Kidney (tissue), 14 donors: ENCODE results near the gene CNIH2. TPM values are rescaled to one million over a fixed set of nuclear protein-coding genes. Genes with fewer than 3 reads are reported as not detected.

Source experiments
- DNase-seq, 5 donors: peaks; one replicate each; pipeline ENCODE4 v3.0.0-alpha.2; 2013 to 2020
- FAIRE-seq: peaks from 2 replicates; lab custom pipeline; 2012; peaks lifted over from hg19 to GRCh38; lab: Jason Lieb, UNC
- H3K27ac ChIP-seq, 2 donors: one replicate each; pipeline ENCODE4 v1.7.0; 2013; ENCODE audit warnings: low read depth in 2 of 2, low read length in 2 of 2, inconsistent platforms in 1 of 2
- H3K27me3 ChIP-seq: one replicate; pipeline ENCODE4 v1.7.1; 2013; ENCODE audit warnings: low read length, inconsistent platforms; ENCODE audit not compliant: control insufficient read depth, insufficient read depth
- H3K36me3 ChIP-seq, 3 donors: one replicate each; pipeline versions ENCODE4 v1.7.0 to v1.7.1; 2013; ENCODE audit warnings: low read length in 3 of 3, control low read depth in 1 of 3, inconsistent platforms in 1 of 3; ENCODE audit not compliant: insufficient read depth in 3 of 3, control insufficient read depth in 2 of 3
- H3K4me1 ChIP-seq, 3 donors: one replicate each; pipeline versions ENCODE4 v1.7.0 to v1.7.1; 2013; ENCODE audit warnings: low read length in 3 of 3, inconsistent platforms in 1 of 3, low read depth in 1 of 3; ENCODE audit not compliant: control insufficient read depth in 2 of 3, insufficient read depth in 2 of 3
- H3K4me3 ChIP-seq, 3 donors: one replicate each; pipeline versions ENCODE4 v1.7.0 to v1.8.1; 2013; ENCODE audit warnings: low read length in 3 of 3, control low read depth in 1 of 3, inconsistent platforms in 1 of 3
- H3K9ac ChIP-seq, 3 donors: one replicate each; pipeline versions ENCODE4 v1.7.0 to v1.7.1; 2013; ENCODE audit warnings: low read length in 3 of 3, control low read depth in 1 of 3, inconsistent platforms in 1 of 3
- H3K9me3 ChIP-seq, 3 donors: one replicate each; pipeline versions ENCODE4 v1.7.0 to v1.7.1; 2013; ENCODE audit warnings: low read length in 3 of 3, control low read depth in 1 of 3, inconsistent platforms in 1 of 3; ENCODE audit not compliant: control insufficient read depth in 2 of 3, insufficient read depth in 1 of 3
- CTCF ChIP-seq: IDR thresholded peaks from 3 replicates; pipeline ENCODE4 v1.5.1; 2012; ENCODE audit warnings: mild to moderate bottlenecking, moderate library complexity, borderline replicate concordance; ENCODE audit not compliant: insufficient read depth; ENCODE audit errors: extremely low read depth
- intact Hi-C: fragments of 100-400 bp; cut with DNase I; formaldehyde crosslinking; loops from one replicate; pipeline ENCODE4 v1.11.1; 2022
- polyA plus RNA-seq: library from polyadenylated mRNA; stranded (reverse); fragments of 350-450 nt; fragmentation: Illumina TruSeq; extraction: RNeasy Lipid Tissue Mini Kit (QIAGEN cat#74804); gene quantifications from one replicate; pipeline ENCODE4 v1.2.3, GENCODE V29; 2014; ENCODE audit warnings: low read depth, low replicate concordance; ENCODE audit not compliant: insufficient read depth
- total RNA-seq: library from RNA; stranded (reverse); fragmentation: NEBNext Ultra II Directional; extraction: Animal tissue kit (Norgen Biotek cat#: 25700); gene quantifications from one replicate; pipeline ENCODE4 v1.2.1, GENCODE V29; 2021
- donor health status: control.
- donor health status: control.
- donor health status: control.
- donor health status: control.
- donor health status: control.
- donor health status: DM: yes; HTN: yes; CAD: no.
- donor health status: Normal renal cell carcinoma (clear cell type).

The CNIH2 gene
- total and polyA plus RNA-seq, 2 donors from 2014 or later, result 0.63 TPM; not detected in 1

GRCh38 chr11:66293352-66293751 lies 15.4 kb downstream of the CNIH2 start:
- Histone ChIP-seq H3K4me3 (no peak overlapping the region), H3K36me3 (no peaks in the 10 kb centered on the region), H3K4me1 (peaks cover 0 to 6% (median 5%) of the 10 kb centered on the region in 3 donors), H3K27ac (no peak overlapping the region), H3K27me3 (peaks cover 16% of the 10 kb centered on the region), H3K9ac (no peak overlapping the region), H3K9me3 (no peaks in the 10 kb centered on the region)
- FAIRE-seq, result no peak
- intact Hi-C loops, result no loop called here
- DNase-seq, result no peak
- no peak for TF ChIP-seq CTCF

- Histone ChIP-seq H3K4me3 (no peak overlapping the region), H3K36me3 (no peaks in the 10 kb centered on the region), H3K27ac (no peak overlapping the region), H3K27me3 (peaks cover 16% of the 10 kb centered on the region), H3K9me3 (no peaks in the 10 kb centered on the region), H3K9ac (no peak overlapping the region), H3K4me1 (peaks cover 0 to 5% (median 5%) of the 10 kb centered on the region in 3 donors)
- intact Hi-C loops, result no loop called here
- no peak for TF ChIP-seq CTCF
- no peak for FAIRE-seq
- no peak for DNase-seq
These were observed 16.0 kb downstream of the CNIH2 start for GRCh38 chr11:66293777-66294625.

GRCh38 chr11:66294626-66295620 lies 16.9 kb downstream of the CNIH2 start:
- peaks cover 0 to 1% (median under 1%) of the 10 kb centered on the region in 3 donors for H3K4me1 ChIP-seq

More at GRCh38 chr11:66294626-66295620, 16.9 kb downstream of the CNIH2 start:
- TF ChIP-seq CTCF, result no peak
- Histone ChIP-seq H3K27me3 (peaks cover 16% of the 10 kb centered on the region), H3K4me3 (no peak overlapping the region), H3K9me3 (no peaks in the 10 kb centered on the region), H3K36me3 (no peaks in the 10 kb centered on the region), H3K27ac (no peak overlapping the region), H3K9ac (no peak overlapping the region)
- no peak for DNase-seq
- intact Hi-C loops, result no loop called here
- FAIRE-seq, result no peak
